Measurements from ENCODE around the gene NYNRIN. TPM values are rescaled to one million over a fixed set of nuclear protein-coding genes. Genes with fewer than 3 reads are reported as not detected.

Gene NYNRIN
- polyA plus RNA-seq, 3 donors: 0.18 to 0.84 (median 0.40) TPM

GRCh38 chr14:24414732-24415420, 16.1 kb downstream of the NYNRIN start:
- intact Hi-C loops (cut with micrococcal nuclease): no loop called here
- Histone ChIP-seq H3K4me1 (ENCODE audit: control insufficient read depth in 1 of 2, insufficient read depth in 2 of 2, low read length in 2 of 2) (no peaks in the 10 kb centered on the region), H3K9me3 (replicated peaks in 1 of 2; ENCODE audit: control insufficient read depth in 1 of 2, insufficient read depth in 1 of 2, low read length in 2 of 2) (no peaks in the 10 kb centered on the region), H3K4me2 (replicated peaks; ENCODE audit: extremely low read depth, low read length, poor library complexity, severe bottlenecking) (no peak overlapping the region), H2AFZ (ENCODE audit: insufficient read depth, low read depth, low read length, poor library complexity, severe bottlenecking) (no peak overlapping the region), H3K36me3 (replicated peaks in 1 of 2; ENCODE audit: control insufficient read depth in 1 of 2, insufficient read depth in 2 of 2, low read length in 2 of 2) (no peaks in the 10 kb centered on the region), H3K4me3 (replicated peaks in 1 of 3; ENCODE audit: low read depth in 2 of 3, low read length in 3 of 3) (no peak overlapping the region), H3K79me2 (ENCODE audit: insufficient read depth, low read length) (no peaks in the 10 kb centered on the region), H3K27me3 (ENCODE audit: control insufficient read depth in 2 of 2, insufficient read depth in 2 of 2, low read length in 2 of 2) (peaks cover 2 to 5% of the 10 kb centered on the region in 2 donors), H3K27ac (ENCODE audit: low read depth in 1 of 2, low read length in 2 of 2) (no peak overlapping the region), H4K20me1 (ENCODE audit: insufficient read depth, low read length) (no peaks in the 10 kb centered on the region), H3K9ac (ENCODE audit: insufficient read depth, low read length, poor library complexity, severe bottlenecking) (no peak overlapping the region)
- H3K27ac Mint-ChIP-seq: peak overlapping the region in 1 of 7 donors; percentile 25
- DNase-seq: no peak
- H3K36me3 Mint-ChIP-seq: no peaks in the 10 kb centered on the region
- no peak for TF ChIP-seq CTCF (IDR thresholded peaks at IDR 0.05)
- 100% methylated on average over 12 of the region's 15 CpGs for WGBS (ENCODE audit: insufficient coverage)
- H3K4me3 Mint-ChIP-seq: no peak overlapping the region
- no peaks in the 10 kb centered on the region for H3K4me1 Mint-ChIP-seq
- peaks cover 13 to 19% (median 16%) of the 10 kb centered on the region in 3 donors for H3K27me3 Mint-ChIP-seq (ENCODE audit: low read depth in 3 of 3)
- H3K9me3 Mint-ChIP-seq: no peaks in the 10 kb centered on the region

- Histone ChIP-seq H3K4me3 (replicated peaks in 1 of 3; ENCODE audit: low read depth in 2 of 3, low read length in 3 of 3) (no peak overlapping the region), H3K4me2 (replicated peaks; ENCODE audit: extremely low read depth, low read length, poor library complexity, severe bottlenecking) (no peak overlapping the region), H3K79me2 (ENCODE audit: insufficient read depth, low read length) (no peaks in the 10 kb centered on the region), H2AFZ (ENCODE audit: insufficient read depth, low read depth, low read length, poor library complexity, severe bottlenecking) (no peak overlapping the region), H3K9ac (ENCODE audit: insufficient read depth, low read length, poor library complexity, severe bottlenecking) (no peak overlapping the region), H3K27me3 (ENCODE audit: control insufficient read depth in 2 of 2, insufficient read depth in 2 of 2, low read length in 2 of 2) (peaks cover 2 to 5% of the 10 kb centered on the region in 2 donors), H3K27ac (ENCODE audit: low read depth in 1 of 2, low read length in 2 of 2) (no peak overlapping the region), H3K9me3 (replicated peaks in 1 of 2; ENCODE audit: control insufficient read depth in 1 of 2, insufficient read depth in 1 of 2, low read length in 2 of 2) (no peaks in the 10 kb centered on the region), H4K20me1 (ENCODE audit: insufficient read depth, low read length) (no peaks in the 10 kb centered on the region), H3K4me1 (ENCODE audit: control insufficient read depth in 1 of 2, insufficient read depth in 2 of 2, low read length in 2 of 2) (no peaks in the 10 kb centered on the region), H3K36me3 (replicated peaks in 1 of 2; ENCODE audit: control insufficient read depth in 1 of 2, insufficient read depth in 2 of 2, low read length in 2 of 2) (no peaks in the 10 kb centered on the region)
- no peaks in the 10 kb centered on the region for H3K9me3 Mint-ChIP-seq
- intact Hi-C loops (cut with micrococcal nuclease): no loop called here
- TF ChIP-seq CTCF (IDR thresholded peaks at IDR 0.05): no peak
- peaks cover 13 to 22% (median 20%) of the 10 kb centered on the region in 3 donors for H3K27me3 Mint-ChIP-seq (ENCODE audit: low read depth in 3 of 3)
- H3K4me1 Mint-ChIP-seq: no peaks in the 10 kb centered on the region
- H3K4me3 Mint-ChIP-seq: no peak overlapping the region
- no peak for DNase-seq
- H3K27ac Mint-ChIP-seq: no peak overlapping the region
- WGBS (ENCODE audit: insufficient coverage): 98% methylated on average over 13 of the region's 25 CpGs
- H3K36me3 Mint-ChIP-seq: no peaks in the 10 kb centered on the region
Observed at GRCh38 chr14:24415421-24416253, 16.8 kb downstream of the NYNRIN start.

Data from CD14-positive monocyte (primary cell).